HepG2 (cell line): ENCODE measurements around the gene BMF. TPM values are rescaled to one million over a fixed set of nuclear protein-coding genes. Genes with fewer than 3 reads are reported as not detected.

Experiments used
- ATF7-NPFF ChIP-seq: sonication (generic); formaldehyde crosslinking; IDR thresholded peaks from 2 replicates; pipeline ENCODE4 v1.8.1; 2023; ENCODE audit warnings: mild to moderate bottlenecking, low read depth, missing genetic modification reagents, moderate library complexity
- CBFB ChIP-seq: sonication (generic); formaldehyde crosslinking; IDR thresholded peaks from 2 replicates; pipeline ENCODE4 v1.4.0; 2020; ENCODE audit warnings: missing genetic modification reagents
- GABPB1 ChIP-seq: IDR thresholded peaks from 2 replicates; pipeline ENCODE4 v1.6.1; 2016; ENCODE audit warnings: mild to moderate bottlenecking, missing genetic modification reagents, moderate library complexity, missing compliant biosample characterization
- GLI4 ChIP-seq: sonication (generic); formaldehyde crosslinking; IDR thresholded peaks from 2 replicates; pipeline ENCODE4 v1.5.1; 2020; ENCODE audit warnings: missing genetic modification reagents, mild to moderate bottlenecking, moderate library complexity, borderline replicate concordance
- MIXL1 ChIP-seq: IDR thresholded peaks from 2 replicates; pipeline ENCODE4 v1.6.1; 2016
- PLRG1 ChIP-seq: fragments of 450-650 bp; conservative IDR thresholded peaks from 2 replicates; pipeline ENCODE4 v1.6.1; 2016
- RBM39 ChIP-seq: fragments of 200-400 bp; formaldehyde crosslinking; IDR thresholded peaks from one replicate; pipeline ENCODE4 v1.6.1; 2018; ENCODE audit warnings: antibody characterized with exemption, mild to moderate bottlenecking, low read depth, low read length; ENCODE audit not compliant: poor library complexity, severe bottlenecking
- SPEN ChIP-seq: sonication (generic); formaldehyde crosslinking; IDR thresholded peaks from 2 replicates; pipeline ENCODE4 v1.5.1; 2020; ENCODE audit warnings: low read depth, mild to moderate bottlenecking, missing genetic modification reagents
- SRY ChIP-seq: sonication (generic); formaldehyde crosslinking; IDR thresholded peaks from 2 replicates; pipeline ENCODE4 v1.8.0; 2022; ENCODE audit warnings: mild to moderate bottlenecking, missing genetic modification reagents
- TCF7 ChIP-seq: sonication (generic); IDR thresholded peaks from 2 replicates; pipeline ENCODE4 v1.6.1; 2016; ENCODE audit warnings: antibody characterized with exemption, low read depth
- polyA plus RNA-seq, 8 experiments: library from polyadenylated mRNA; depleted of rRNA in 3 of 8; stranded (reverse) in 7 of 8; unstranded in 1 of 8; fragments of >200 nt; fragmentation: Illumina TruSeq in 4 of 8; extraction: Trizol in 4 of 8; gene quantifications; 2 replicates each; pipeline versions ENCODE4 v1.2.1 to v1.2.3, GENCODE V29; 2011 to 2016; ENCODE audit warnings: low read depth in 4 of 8, missing spikeins in 1 of 8, mixed read lengths in 1 of 8; ENCODE audit not compliant: insufficient read depth in 1 of 8
- total RNA-seq, 5 experiments: library from RNA; depleted of rRNA; stranded (reverse); fragments of >200 nt; fragmentation: Illumina TruSeq; extraction: Trizol; gene quantifications; 2 replicates each; pipeline ENCODE4 v1.2.3, GENCODE V29; 2016; ENCODE audit warnings: low read depth in 1 of 5
- TF ChIP-seq, protein P1 (sequence below): IDR thresholded peaks from 2 replicates; pipeline ENCODE4 v1.6.1; 2016; ENCODE audit warnings: missing biosample characterization, missing genetic modification reagents, low read depth
- TF ChIP-seq, protein P2 (sequence below): sonication (generic); formaldehyde crosslinking; IDR thresholded peaks from 2 replicates; pipeline ENCODE4 v1.4.0; 2020; ENCODE audit warnings: missing genetic modification reagents
- TF ChIP-seq, protein P3 (sequence below): sonication (generic); formaldehyde crosslinking; IDR thresholded peaks from 2 replicates; pipeline ENCODE4 v1.8.0; 2022; ENCODE audit warnings: mild to moderate bottlenecking, missing genetic modification reagents, borderline replicate concordance
- TF ChIP-seq, protein P4 (sequence below): sonication (generic); formaldehyde crosslinking; IDR thresholded peaks from 2 replicates; pipeline ENCODE4 v1.4.0; 2020; ENCODE audit warnings: missing genetic modification reagents, borderline replicate concordance

The BMF gene
- total and polyA plus RNA-seq, 2 of the 13 experiments (the other 11 are each of a cell fraction or from before 2014, with no cell fraction given): 8.7 to 15.9 TPM

DNA sequence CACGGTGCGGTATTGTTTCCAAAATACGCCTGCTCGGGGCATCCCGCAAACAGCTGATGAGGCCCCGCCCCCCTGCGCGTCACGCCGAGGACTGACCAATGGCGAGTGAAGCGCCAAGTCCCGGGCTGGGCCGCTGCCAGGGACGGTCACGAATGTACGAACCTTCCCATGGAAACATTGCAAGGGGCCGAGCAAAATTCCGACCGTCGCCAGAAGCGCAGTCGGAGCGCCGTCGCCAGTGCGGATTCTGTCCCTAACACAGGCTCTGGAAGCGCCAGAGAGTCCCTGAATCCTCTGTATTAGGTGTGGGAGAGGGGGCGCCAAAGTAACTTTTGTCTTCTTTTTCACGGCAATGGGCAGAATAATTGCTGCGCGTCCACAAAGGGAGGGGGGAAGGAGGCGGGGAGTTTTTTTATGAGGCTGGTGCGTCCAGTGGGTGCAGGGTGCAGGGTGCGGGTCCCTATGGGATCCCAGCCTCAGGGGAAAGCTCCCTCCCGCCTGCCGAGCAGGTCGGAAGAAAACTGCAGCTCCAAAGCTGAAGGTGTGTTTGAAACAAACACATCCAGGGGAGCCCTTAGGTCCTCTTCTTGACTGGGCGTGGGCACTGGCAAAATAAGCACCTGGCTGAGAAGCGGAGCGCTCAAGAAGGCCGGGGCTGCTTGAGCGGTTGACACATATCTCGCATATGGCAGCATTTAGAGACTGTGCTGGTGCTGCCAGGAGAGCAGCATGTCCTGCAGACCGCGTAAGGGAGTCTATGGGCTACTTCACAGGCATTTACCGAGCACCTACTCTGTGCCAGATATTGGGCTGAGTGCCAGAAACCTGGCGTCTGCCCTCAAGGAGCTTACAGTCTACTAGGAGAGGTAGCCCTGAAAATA is at the start of gene BMF (continued):
- TF ChIP-seq MIXL1 (CRISPR knock-in tag): peak; percentile 66; the same call in 1 of the 2 replicates
- no peak for TF ChIP-seq TCF7
- TF ChIP-seq, protein P1, sequence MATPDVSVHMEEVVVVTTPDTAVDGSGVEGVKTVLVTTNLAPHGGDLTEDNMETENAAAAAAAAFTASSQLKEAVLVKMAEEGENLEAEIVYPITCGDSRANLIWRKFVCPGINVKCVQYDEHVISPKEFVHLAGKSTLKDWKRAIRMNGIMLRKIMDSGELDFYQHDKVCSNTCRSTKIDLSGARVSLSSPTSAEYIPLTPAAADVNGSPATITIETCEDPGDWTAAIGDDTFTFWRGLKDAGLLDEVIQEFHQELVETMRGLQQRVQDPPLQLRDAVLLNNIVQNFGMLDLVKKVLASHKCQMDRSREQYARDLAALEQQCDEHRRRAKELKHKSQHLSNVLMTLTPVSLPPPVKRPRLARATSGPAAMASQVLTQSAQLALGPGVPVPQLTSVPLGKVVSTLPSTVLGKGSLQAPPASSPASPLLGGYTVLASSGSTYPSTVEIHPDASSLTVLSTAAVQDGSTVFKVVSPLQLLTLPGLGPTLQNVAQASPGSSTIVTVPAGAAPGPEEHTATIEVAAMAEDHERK (CRISPR knock-in tag): no peak
- peak; percentile 85; the same call in 1 of the 2 replicates for TF ChIP-seq SPEN
- TF ChIP-seq GABPB1 (CRISPR knock-in tag): peak; percentile 54
- 0 out of 2 replicates have a peak, but pooled peaks have one; percentile 42 for TF ChIP-seq ATF7-NPFF (CRISPR knock-in tag)
- TF ChIP-seq GLI4 (CRISPR knock-in tag): peak; percentile 32; the same call in 1 of the 2 replicates
- 0 out of 2 replicates have a peak, but pooled peaks have one; percentile 29 for TF ChIP-seq SRY
- TF ChIP-seq, protein P2, sequence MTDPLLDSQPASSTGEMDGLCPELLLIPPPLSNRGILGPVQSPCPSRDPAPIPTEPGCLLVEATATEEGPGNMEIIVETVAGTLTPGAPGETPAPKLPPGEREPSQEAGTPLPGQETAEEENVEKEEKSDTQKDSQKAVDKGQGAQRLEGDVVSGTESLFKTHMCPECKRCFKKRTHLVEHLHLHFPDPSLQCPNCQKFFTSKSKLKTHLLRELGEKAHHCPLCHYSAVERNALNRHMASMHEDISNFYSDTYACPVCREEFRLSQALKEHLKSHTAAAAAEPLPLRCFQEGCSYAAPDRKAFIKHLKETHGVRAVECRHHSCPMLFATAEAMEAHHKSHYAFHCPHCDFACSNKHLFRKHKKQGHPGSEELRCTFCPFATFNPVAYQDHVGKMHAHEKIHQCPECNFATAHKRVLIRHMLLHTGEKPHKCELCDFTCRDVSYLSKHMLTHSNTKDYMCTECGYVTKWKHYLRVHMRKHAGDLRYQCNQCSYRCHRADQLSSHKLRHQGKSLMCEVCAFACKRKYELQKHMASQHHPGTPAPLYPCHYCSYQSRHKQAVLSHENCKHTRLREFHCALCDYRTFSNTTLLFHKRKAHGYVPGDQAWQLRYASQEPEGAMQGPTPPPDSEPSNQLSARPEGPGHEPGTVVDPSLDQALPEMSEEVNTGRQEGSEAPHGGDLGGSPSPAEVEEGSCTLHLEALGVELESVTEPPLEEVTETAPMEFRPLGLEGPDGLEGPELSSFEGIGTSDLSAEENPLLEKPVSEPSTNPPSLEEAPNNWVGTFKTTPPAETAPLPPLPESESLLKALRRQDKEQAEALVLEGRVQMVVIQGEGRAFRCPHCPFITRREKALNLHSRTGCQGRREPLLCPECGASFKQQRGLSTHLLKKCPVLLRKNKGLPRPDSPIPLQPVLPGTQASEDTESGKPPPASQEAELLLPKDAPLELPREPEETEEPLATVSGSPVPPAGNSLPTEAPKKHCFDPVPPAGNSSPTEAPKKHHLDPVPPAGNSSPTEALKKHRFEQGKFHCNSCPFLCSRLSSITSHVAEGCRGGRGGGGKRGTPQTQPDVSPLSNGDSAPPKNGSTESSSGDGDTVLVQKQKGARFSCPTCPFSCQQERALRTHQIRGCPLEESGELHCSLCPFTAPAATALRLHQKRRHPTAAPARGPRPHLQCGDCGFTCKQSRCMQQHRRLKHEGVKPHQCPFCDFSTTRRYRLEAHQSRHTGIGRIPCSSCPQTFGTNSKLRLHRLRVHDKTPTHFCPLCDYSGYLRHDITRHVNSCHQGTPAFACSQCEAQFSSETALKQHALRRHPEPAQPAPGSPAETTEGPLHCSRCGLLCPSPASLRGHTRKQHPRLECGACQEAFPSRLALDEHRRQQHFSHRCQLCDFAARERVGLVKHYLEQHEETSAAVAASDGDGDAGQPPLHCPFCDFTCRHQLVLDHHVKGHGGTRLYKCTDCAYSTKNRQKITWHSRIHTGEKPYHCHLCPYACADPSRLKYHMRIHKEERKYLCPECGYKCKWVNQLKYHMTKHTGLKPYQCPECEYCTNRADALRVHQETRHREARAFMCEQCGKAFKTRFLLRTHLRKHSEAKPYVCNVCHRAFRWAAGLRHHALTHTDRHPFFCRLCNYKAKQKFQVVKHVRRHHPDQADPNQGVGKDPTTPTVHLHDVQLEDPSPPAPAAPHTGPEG (CRISPR knock-in tag): 0 out of 2 replicates have a peak, but pooled peaks have one; percentile 60
- no peak for TF ChIP-seq RBM39
- TF ChIP-seq CBFB (CRISPR knock-in tag): peak; percentile 54
- TF ChIP-seq, protein P3, sequence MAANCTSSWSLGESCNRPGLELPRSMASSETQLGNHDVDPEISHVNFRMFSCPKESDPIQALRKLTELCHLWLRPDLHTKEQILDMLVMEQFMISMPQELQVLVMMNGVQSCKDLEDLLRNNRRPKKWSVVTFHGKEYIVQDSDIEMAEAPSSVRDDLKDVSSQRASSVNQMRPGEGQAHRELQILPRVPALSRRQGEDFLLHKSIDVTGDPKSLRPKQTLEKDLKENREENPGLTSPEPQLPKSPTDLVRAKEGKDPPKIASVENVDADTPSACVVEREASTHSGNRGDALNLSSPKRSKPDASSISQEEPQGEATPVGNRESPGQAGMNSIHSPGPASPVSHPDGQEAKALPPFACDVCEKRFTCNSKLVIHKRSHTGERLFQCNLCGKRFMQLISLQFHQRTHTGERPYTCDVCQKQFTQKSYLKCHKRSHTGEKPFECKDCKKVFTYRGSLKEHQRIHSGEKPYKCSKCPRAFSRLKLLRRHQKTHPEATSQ (CRISPR knock-in tag): 0 out of 2 replicates have a peak, but pooled peaks have one; percentile 59
- TF ChIP-seq PLRG1: no peak
- TF ChIP-seq, protein P4, sequence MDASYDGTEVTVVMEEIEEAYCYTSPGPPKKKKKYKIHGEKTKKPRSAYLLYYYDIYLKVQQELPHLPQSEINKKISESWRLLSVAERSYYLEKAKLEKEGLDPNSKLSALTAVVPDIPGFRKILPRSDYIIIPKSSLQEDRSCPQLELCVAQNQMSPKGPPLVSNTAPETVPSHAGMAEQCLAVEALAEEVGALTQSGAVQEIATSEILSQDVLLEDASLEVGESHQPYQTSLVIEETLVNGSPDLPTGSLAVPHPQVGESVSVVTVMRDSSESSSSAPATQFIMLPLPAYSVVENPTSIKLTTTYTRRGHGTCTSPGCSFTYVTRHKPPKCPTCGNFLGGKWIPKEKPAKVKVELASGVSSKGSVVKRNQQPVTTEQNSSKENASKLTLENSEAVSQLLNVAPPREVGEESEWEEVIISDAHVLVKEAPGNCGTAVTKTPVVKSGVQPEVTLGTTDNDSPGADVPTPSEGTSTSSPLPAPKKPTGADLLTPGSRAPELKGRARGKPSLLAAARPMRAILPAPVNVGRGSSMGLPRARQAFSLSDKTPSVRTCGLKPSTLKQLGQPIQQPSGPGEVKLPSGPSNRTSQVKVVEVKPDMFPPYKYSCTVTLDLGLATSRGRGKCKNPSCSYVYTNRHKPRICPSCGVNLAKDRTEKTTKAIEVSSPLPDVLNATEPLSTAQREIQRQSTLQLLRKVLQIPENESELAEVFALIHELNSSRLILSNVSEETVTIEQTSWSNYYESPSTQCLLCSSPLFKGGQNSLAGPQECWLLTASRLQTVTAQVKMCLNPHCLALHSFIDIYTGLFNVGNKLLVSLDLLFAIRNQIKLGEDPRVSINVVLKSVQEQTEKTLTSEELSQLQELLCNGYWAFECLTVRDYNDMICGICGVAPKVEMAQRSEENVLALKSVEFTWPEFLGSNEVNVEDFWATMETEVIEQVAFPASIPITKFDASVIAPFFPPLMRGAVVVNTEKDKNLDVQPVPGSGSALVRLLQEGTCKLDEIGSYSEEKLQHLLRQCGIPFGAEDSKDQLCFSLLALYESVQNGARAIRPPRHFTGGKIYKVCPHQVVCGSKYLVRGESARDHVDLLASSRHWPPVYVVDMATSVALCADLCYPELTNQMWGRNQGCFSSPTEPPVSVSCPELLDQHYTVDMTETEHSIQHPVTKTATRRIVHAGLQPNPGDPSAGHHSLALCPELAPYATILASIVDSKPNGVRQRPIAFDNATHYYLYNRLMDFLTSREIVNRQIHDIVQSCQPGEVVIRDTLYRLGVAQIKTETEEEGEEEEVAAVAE (CRISPR knock-in tag): 0 out of 2 replicates have a peak, but pooled peaks have one; percentile 35
